K562 (cell line): ENCODE data around the gene TNNI2. TPM values are rescaled to one million over a fixed set of nuclear protein-coding genes. Genes with fewer than 3 reads are reported as not detected.

Experiments
- ATAC-seq: fragments of 200-7000 bp; cut with Tn5 transposase; 3 replicates; pipeline ENCODE4 v1.9.1; 2020; ENCODE audit warnings: moderate library complexity
- BruUV-seq: library from RNA; stranded (reverse); fragments of 400-500 nt; replicated peaks from 2 replicates; lab custom pipeline; 2021; lab: Mats Ljungman, UMichigan
- CTCF ChIA-PET: fragments of 300-600 bp; formaldehyde crosslinking; extraction: SDS; loops from one replicate; lab custom pipeline; 2021; ENCODE audit warnings: low intra/inter-chr PET ratio; lab: Yijun Ruan, JAX
- POLR2A ChIA-PET: fragments of 300-600, 350-650 bp; sonication (Branson Sonifier 250); formaldehyde crosslinking; extraction: SDS; loops from one replicate; lab custom pipeline; 2021; ENCODE audit warnings: antibody characterized with exemption, inconsistent platforms; lab: Yijun Ruan, JAX
- DNase-seq, 4 experiments: peaks; one replicate each; pipeline versions ENCODE4 v3.0.0 to v3.0.0-alpha.2; 2011 to 2018; ENCODE audit warnings: low spot score in 3 of 4, mixed read lengths in 3 of 4; ENCODE audit errors: extremely low read depth in 1 of 4
- FAIRE-seq: peaks from 2 replicates; lab custom pipeline; 2011; peaks lifted over from hg19 to GRCh38; lab: Jason Lieb, UNC
- H2AFZ ChIP-seq: 2 replicates; pipeline ENCODE4 v1.6.0; 2011; ENCODE audit warnings: low read depth, low read length, control low read depth, inconsistent platforms
- H3K27ac ChIP-seq: fragments of 200-600 bp; 3 replicates; pipeline ENCODE4 v1.8.0; 2011; ENCODE audit warnings: low read depth, mild to moderate bottlenecking, control low read depth, inconsistent platforms, low read length, moderate library complexity, mixed read lengths; ENCODE audit errors: extremely low read depth
- H3K27me3 ChIP-seq, 2 experiments: fragments of 300-600 bp in 1 of 2; 2 replicates in 1 of 2; 3 replicates in 1 of 2; pipeline versions ENCODE4 v1.6.0 to v1.8.0; 2011; ENCODE audit warnings: inconsistent platforms in 2 of 2, low read length in 2 of 2, mild to moderate bottlenecking in 1 of 2, mixed read lengths in 1 of 2, moderate library complexity in 1 of 2; ENCODE audit not compliant: control insufficient read depth in 2 of 2, insufficient read depth in 2 of 2
- H3K36me3 ChIP-seq: fragments of 300-600 bp; 3 replicates; pipeline ENCODE4 v1.8.0; 2011; ENCODE audit warnings: mild to moderate bottlenecking, low read length, inconsistent platforms; ENCODE audit not compliant: control insufficient read depth, insufficient read depth
- H3K4me1 ChIP-seq, 2 experiments: fragments of 200-600 bp in 1 of 2; replicated peaks in 1 of 2; 2 replicates in 1 of 2; 3 replicates in 1 of 2; pipeline versions ENCODE4 v1.5.1 to v1.8.0; 2011; ENCODE audit warnings: inconsistent platforms in 2 of 2, low read length in 2 of 2, mild to moderate bottlenecking in 1 of 2, mixed read lengths in 1 of 2, moderate library complexity in 1 of 2; ENCODE audit not compliant: control insufficient read depth in 2 of 2, insufficient read depth in 2 of 2
- H3K4me2 ChIP-seq: 2 replicates; pipeline ENCODE4 v1.6.1; 2011; ENCODE audit warnings: low read length, control low read depth, inconsistent platforms, mixed read lengths; ENCODE audit not compliant: insufficient read depth
- H3K4me3 ChIP-seq: fragments of 200-600 bp; sonication (generic), shearing (Covaris generic); 2 replicates; pipeline ENCODE4 v1.5.1; 2016; ENCODE audit warnings: control low read depth, inconsistent platforms
- H3K79me2 ChIP-seq: fragments of 200-600 bp; 3 replicates; pipeline ENCODE4 v1.8.0; 2011; ENCODE audit warnings: low read length, inconsistent platforms; ENCODE audit not compliant: control insufficient read depth, insufficient read depth
- H3K9ac ChIP-seq, 2 experiments: 2 replicates each; pipeline versions ENCODE4 v1.6.0 to v1.6.1; 2011; ENCODE audit warnings: low read depth in 2 of 2, low read length in 2 of 2, control low read depth in 1 of 2, inconsistent platforms in 1 of 2, mild to moderate bottlenecking in 1 of 2, mixed read lengths in 1 of 2; ENCODE audit not compliant: insufficient read depth in 1 of 2
- H3K9me1 ChIP-seq: one replicate; pipeline ENCODE4 v1.6.0; 2011; ENCODE audit warnings: inconsistent platforms, mild to moderate bottlenecking, low read length, moderate library complexity; ENCODE audit not compliant: control insufficient read depth, insufficient read depth
- H3K9me3 ChIP-seq: replicated peaks from 2 replicates; pipeline ENCODE4 v1.5.1; 2011; ENCODE audit warnings: low read depth, low read length, inconsistent platforms; ENCODE audit not compliant: control insufficient read depth, insufficient read depth
- H4K20me1 ChIP-seq: replicated peaks from 2 replicates; pipeline ENCODE4 v1.6.1; 2011; ENCODE audit warnings: low read length, inconsistent platforms, mixed read lengths; ENCODE audit not compliant: control insufficient read depth, insufficient read depth
- BDP1 ChIP-seq: IDR thresholded peaks from 3 replicates; pipeline ENCODE4 v1.6.1; 2011; ENCODE audit not compliant: insufficient read length, insufficient read depth
- NR2C2 ChIP-seq, 2 experiments: fragments of 200-800 bp in 1 of 2; sonication (Bioruptor generic) in 1 of 2; sonication (generic) in 1 of 2; formaldehyde crosslinking in 1 of 2; IDR thresholded peaks; 2 replicates each; pipeline versions ENCODE4 v1.6.1 to v1.8.0; 2016 to 2022; ENCODE audit warnings: mild to moderate bottlenecking in 1 of 2, missing compliant biosample characterization in 1 of 2, missing genetic modification characterization in 1 of 2, missing genetic modification reagents in 1 of 2
- ZNF318 ChIP-seq, 2 experiments: fragments of 450-650 bp; IDR thresholded peaks; 2 replicates each; pipeline ENCODE4 v1.6.1; 2016; ENCODE audit warnings: mild to moderate bottlenecking in 2 of 2, borderline replicate concordance in 1 of 2, low read depth in 1 of 2, moderate library complexity in 1 of 2
- WGBS: fragments of 100-300 bp; shearing (Covaris generic); methylation state at CpG from one replicate; pipeline ENCODE4 v1.1.6; 2016; ENCODE audit warnings: low coverage, mixed read lengths; ENCODE audit not compliant: insufficient coverage; ENCODE audit errors: missing lambda C conversion rate; 5-methylcytosine and 5-hydroxymethylcytosine counted together
- in situ Hi-C: fragments of 300-500 bp; cut with MboI; formaldehyde crosslinking; loops from 4 replicates; pipeline ENCODE4 v1.15.0; 2018; ENCODE audit warnings: inconsistent platforms, mixed read lengths
- intact Hi-C: fragments of 100-400 bp; cut with micrococcal nuclease; formaldehyde crosslinking; loops from 2 replicates; pipeline ENCODE4 v1.14.2; 2022
- polyA plus RNA-seq, 8 experiments: library from polyadenylated mRNA; depleted of rRNA in 4 of 8; stranded (reverse) in 5 of 8; unstranded in 3 of 8; fragments of >200 nt; fragmentation: Nextera tagmentation in 2 of 8; fragmentation: Illumina TruSeq in 1 of 8; extraction: Ambion mirVana in 2 of 8; extraction: Trizol in 1 of 8; gene quantifications; 2 replicates each; pipeline versions ENCODE4 v1.2.1 to v1.2.3, GENCODE V29; 2011 to 2014; ENCODE audit warnings: inconsistent platforms in 1 of 8, missing spikeins in 1 of 8
- total RNA-seq, 7 experiments: library from RNA; depleted of rRNA in 6 of 7; stranded (reverse); fragments of >200 nt in 6 of 7; fragmentation: Illumina TruSeq in 2 of 7; extraction: Trizol in 2 of 7; gene quantifications; 2 replicates each; pipeline versions ENCODE4 v1.2.1 to v1.2.3, GENCODE V29; 2011 to 2021; ENCODE audit warnings: low replicate concordance in 1 of 7
- TF ChIP-seq, protein P1 (sequence below): fragments of 250-450 bp; sonication (Bioruptor Pico); IDR thresholded peaks from 2 replicates; pipeline ENCODE4 v1.4.0; 2020

The TNNI2 gene
- total and polyA plus RNA-seq, 9 of the 15 experiments (the other 6 are each of a cell fraction or from before 2014, with no cell fraction given) = not detected

DNA sequence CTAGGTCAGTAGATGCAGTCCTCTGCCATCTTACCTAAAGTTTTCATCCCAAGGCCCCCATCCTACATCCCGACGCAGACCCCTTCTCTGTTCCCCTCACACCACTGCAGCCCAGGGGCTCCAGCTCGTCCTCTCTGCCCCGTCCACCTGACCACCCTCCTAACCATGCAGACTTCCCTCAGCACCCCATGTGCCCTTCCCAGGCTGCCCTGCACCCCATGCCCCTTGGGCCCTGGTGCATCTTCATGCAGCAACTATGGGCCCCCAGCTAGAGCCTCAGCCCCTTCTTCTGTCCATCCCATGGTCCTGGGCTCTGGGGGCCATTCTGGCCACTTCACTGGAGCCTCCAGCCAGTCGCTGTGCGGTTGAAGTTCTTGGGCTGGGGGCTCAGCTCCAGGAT, 50.0 kb downstream of the TNNI2 start (continued):
- TF ChIP-seq, protein P1, sequence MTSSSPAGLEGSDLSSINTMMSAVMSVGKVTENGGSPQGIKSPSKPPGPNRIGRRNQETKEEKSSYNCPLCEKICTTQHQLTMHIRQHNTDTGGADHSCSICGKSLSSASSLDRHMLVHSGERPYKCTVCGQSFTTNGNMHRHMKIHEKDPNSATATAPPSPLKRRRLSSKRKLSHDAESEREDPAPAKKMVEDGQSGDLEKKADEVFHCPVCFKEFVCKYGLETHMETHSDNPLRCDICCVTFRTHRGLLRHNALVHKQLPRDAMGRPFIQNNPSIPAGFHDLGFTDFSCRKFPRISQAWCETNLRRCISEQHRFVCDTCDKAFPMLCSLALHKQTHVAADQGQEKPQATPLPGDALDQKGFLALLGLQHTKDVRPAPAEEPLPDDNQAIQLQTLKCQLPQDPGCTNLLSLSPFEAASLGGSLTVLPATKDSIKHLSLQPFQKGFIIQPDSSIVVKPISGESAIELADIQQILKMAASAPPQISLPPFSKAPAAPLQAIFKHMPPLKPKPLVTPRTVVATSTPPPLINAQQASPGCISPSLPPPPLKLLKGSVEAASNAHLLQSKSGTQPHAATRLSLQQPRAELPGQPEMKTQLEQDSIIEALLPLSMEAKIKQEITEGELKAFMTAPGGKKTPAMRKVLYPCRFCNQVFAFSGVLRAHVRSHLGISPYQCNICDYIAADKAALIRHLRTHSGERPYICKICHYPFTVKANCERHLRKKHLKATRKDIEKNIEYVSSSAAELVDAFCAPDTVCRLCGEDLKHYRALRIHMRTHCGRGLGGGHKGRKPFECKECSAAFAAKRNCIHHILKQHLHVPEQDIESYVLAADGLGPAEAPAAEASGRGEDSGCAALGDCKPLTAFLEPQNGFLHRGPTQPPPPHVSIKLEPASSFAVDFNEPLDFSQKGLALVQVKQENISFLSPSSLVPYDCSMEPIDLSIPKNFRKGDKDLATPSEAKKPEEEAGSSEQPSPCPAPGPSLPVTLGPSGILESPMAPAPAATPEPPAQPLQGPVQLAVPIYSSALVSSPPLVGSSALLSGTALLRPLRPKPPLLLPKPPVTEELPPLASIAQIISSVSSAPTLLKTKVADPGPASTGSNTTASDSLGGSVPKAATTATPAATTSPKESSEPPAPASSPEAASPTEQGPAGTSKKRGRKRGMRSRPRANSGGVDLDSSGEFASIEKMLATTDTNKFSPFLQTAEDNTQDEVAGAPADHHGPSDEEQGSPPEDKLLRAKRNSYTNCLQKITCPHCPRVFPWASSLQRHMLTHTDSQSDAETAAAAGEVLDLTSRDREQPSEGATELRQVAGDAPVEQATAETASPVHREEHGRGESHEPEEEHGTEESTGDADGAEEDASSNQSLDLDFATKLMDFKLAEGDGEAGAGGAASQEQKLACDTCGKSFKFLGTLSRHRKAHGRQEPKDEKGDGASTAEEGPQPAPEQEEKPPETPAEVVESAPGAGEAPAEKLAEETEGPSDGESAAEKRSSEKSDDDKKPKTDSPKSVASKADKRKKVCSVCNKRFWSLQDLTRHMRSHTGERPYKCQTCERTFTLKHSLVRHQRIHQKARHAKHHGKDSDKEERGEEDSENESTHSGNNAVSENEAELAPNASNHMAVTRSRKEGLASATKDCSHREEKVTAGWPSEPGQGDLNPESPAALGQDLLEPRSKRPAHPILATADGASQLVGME (CRISPR knock-in tag) = no peak
- TF ChIP-seq BDP1 = no peak

DNA sequence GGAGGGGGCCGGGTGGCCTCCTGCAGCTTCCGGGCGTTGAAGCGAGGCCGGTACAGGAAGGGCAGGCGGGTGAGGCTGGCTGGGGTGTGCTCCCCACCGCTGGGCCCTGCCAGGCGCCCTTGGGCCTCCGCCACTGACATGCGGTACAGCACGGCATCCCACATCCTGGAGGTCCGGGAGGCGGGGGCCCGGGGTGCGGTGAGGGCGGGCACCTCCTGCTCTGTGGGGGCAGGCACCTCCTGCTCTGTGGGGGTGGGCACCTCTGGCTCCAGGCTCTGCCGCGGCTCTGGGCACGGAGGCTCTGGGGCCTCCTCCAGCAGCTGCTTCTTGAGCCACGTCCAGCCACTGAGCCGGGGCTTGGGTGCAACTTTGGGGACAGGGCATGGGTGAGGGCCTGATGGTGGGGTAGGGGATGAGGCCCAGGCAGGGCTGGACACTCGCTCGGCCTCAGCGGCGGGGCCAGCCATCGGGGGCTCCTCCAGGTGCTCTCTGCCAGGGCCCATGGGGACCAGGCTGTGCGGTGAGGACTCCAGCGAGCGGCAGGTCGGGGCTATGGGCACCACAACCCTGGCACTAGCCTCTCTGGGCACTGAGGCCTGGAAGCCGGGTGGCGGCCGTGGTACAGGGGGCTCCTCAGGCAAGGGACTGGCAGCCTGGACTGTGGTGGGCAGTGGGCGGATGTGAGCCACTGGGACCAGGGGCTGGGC, 50.6 kb downstream of the TNNI2 start:
- H3K27me3 ChIP-seq = peaks cover 8 to 45% of the 10 kb centered on the region in 2 experiments; a peak in 4 of 5 replicates
- H3K4me2 ChIP-seq = no peak overlapping the region
- ChIA-PET POLR2A (no interaction called here), CTCF (no interaction called here)
- 6% methylated on average over 32 of the region's 34 CpGs for WGBS
- H3K9me3 ChIP-seq = no peaks in the 10 kb centered on the region
- H3K4me1 ChIP-seq = peaks cover 0 to 9% of the 10 kb centered on the region in 2 experiments; a peak in 1 of 5 replicates
- H3K27ac ChIP-seq = no peak overlapping the region
- in situ Hi-C loops = no loop called here
- no peak for FAIRE-seq
- no peak overlapping the region for H3K4me3 ChIP-seq
- no peaks in the 10 kb centered on the region for H3K36me3 ChIP-seq
- H3K9me1 ChIP-seq = no peaks in the 10 kb centered on the region
- no TSS peak for BruUV-seq
- no peak overlapping the region for H3K9ac ChIP-seq
- no peak overlapping the region for H2AFZ ChIP-seq
- intact Hi-C loops = no loop called here
- DNase-seq = no peak
- no peak for ATAC-seq
- no peaks in the 10 kb centered on the region for H3K79me2 ChIP-seq
- H4K20me1 ChIP-seq = peaks cover 4% of the 10 kb centered on the region
- TF ChIP-seq NR2C2 (CRISPR knock-in tag; IDR thresholded peaks at IDR 0.05) (no peak), NR2C2 (tag; IDR thresholded peaks at IDR 0.05) (no peak), ZNF318 (IDR thresholded peaks at IDR 0.05; ENCODE audit: borderline replicate concordance in 1 of 2, low read depth in 1 of 2) (no peak)
